Activated CD4-positive, alpha-beta T cell treated with anti-CD3 and anti-CD28 coated beads for 48 hours (primary cell): ENCODE measurements around the gene DCTD.
"Not testable (repeated sequence)": the region's sequence is repeated elsewhere in the genome, so short reads cannot be mapped to it uniquely, and the experiment has no call there.

Source experiments
- DNase-seq: peaks from one replicate; pipeline ENCODE4 v3.0.0-alpha.2; 2020

Gene DCTD

DNA sequence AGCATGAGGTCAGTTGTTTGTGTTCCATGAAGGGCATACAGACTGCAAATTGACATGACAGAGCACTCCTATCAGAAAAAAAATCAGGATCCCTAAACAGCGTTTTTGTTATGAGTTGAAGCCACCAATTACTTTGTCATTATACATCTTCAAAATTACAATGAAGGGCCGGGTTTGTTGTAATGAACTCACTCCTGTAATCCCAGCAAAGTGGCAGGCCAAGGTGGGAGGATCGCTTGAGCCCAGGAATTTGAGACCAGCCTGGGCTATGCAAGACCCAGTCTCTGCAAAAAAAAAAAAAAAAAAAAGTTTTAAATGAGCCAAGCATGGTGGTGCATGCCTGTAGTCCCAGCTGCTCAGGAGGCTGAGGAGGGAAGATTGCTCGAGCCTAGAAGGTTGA, 3.5 kb upstream of the DCTD start:
- no peak for DNase-seq

DNA sequence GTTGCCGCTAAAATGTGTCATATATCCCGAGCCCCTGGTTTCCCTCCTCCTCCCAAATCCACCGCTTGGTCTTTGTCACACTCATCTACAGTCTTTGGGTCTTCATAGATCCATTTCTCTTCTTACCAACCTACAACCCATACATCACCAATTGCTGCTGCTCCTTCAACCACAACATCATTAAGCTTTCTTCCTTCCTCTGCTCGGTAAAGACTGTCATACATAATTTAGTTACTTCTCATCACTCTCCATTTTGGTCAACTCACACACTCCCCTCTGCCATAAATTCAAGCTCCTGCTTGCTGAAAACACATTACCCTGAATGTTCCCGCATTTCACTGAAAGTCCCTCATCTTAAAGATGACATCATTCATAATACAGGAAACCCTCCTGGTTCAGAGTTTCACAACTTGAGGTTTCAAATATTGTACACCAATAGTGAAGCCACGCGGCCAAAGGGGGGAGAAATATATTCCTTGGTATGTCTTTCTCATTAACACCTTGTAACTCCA, 1.7 kb upstream of the DCTD start:
- DNase-seq, result peak; percentile 40

- DNase-seq, result no peak
Observed at GRCh38 chr4:182918044-182918607, 940 bp upstream of the DCTD start.

- DNase-seq, result peak; percentile 58
Observed at GRCh38 chr4:182916483-182917181, 554 bp downstream of the DCTD start.

DNA sequence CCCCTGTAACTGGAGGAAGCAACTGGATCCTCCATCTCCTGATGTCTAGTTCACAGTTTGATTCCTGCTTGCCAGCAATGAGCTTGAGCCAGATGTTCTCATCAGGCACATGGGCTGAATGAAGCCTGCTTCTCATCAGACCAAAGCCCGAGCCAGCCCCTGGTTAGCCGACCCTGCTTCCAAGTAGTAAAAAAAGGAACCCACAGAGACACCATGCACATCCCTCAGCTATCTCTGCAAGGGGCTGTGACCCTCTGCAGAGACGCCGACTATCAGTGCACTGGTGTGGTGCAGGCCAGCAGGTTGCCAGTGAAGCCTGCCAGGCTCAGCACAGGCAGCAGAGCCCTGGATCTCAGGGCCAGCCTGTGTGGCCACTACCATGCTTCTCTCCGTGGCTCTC, 2.8 kb downstream of the DCTD start:
- DNase-seq, result no peak

GRCh38 chr4:182913621-182914020, 3.6 kb downstream of the DCTD start:
- DNase-seq, result no peak

GRCh38 chr4:182913036-182913435, 4.2 kb downstream of the DCTD start:
- DNase-seq, result no peak

DNA sequence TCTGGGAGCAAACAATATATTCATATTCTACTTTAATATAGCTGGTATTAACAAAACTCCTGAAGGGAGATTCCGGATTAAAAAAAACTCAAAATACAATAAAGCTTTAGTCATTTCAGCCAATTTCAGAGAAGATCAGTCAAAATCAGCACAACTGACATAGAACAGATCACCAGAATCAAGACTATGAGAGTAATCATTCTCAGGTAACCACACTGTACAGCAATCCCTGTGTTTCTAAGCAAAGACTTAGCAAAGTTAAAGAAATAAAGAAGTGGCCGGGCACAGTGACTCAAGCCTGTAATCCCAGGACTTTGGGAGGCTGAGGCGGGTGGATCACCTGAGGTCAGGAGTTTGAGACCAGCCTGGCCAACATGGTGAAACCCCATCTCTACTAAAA, 9.1 kb downstream of the DCTD start:
- no peak for DNase-seq

GRCh38 chr4:182907396-182907795, 9.8 kb downstream of the DCTD start:
- no peak for DNase-seq

GRCh38 chr4:182906786-182907185, 10.4 kb downstream of the DCTD start:
- no peak for DNase-seq

DNA sequence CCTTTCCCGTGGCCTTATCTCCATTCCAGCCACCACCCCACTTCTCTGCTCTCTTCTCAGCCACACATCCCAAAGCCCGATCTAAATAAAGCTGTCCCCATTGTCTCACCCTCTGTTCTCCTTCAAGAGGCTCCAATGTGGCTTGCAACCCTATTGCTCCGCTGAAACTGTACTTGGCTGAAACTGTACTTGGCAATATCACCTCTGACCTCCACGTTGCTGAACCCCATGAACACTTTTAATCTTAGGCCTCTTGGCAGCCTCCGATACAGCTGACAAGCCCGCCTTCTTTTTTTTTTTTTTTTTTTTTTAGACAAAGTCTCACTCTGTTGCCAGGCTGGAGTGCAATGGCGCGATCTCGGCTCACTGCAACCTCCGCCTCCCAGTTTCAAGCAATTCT, 12.1 kb downstream of the DCTD start:
- no peak for DNase-seq

DNA sequence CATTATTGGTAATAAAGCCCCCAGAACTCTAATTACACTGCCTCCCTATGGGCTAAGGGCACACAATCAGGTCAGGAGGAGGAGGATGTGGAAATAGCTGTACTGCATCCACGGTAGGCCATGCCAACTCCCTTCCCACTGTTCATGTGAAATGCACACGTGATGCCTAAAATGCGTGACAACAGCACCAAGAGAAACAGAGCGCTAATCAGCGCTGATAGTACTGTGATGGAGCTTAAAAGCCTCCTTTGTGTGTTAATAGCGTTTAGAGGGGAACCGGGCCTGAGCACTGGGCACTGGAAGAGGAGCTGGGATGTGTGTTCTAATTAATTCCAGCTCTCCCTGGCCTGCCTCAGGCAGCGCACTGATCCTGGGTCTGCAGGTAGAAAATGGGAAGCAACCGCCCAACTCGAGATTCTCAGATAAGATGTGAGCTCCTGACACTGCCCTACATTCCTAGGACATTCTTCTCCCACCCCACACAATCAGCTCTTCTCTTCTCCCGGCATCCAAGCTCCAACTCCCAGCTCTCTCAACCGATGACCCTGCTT, 12.9 kb downstream of the DCTD start:
- DNase-seq, result no peak

GRCh38 chr4:182903013-182903412, 14.2 kb downstream of the DCTD start:
- no peak for DNase-seq

DNA sequence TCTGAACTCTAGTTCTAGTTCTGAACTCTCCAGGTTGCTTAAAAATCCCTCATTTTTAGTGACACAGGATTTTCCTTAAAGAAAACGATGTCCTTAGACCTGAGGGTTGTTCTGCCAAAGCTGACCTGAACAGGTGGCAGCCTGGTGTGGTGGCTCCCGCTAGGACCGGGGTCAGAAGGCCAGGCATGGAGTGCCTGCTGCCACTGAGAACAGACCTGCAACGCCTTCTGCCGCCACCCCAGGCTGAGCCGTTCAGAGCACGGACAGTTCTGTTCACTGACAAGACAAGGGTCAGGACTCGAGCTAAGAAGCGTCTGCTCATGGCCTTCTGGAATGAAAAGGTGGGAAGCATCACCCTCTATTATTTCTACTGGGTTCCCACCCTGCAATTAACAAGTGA, 15.8 kb downstream of the DCTD start:
- DNase-seq, result no peak

GRCh38 chr4:182900021-182900420, 17.2 kb downstream of the DCTD start:
- DNase-seq, result not testable (repeated sequence)

DNA sequence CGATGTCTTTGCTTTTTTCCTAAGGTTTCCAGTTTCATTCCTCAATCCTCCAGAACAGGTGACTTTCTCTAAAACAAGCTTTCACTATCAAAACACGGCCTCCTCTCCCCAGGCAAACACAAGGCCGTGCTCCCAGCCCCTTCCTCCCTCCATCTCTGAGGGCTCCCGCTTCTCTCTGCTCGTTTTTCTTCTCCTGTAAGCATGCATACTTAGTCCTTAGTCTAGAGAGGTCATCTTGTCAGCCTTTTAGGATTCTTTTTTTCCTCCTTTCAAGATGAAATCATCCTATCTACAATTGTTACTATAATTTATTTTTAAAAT, 18.7 kb downstream of the DCTD start:
- DNase-seq, result no peak

DNA sequence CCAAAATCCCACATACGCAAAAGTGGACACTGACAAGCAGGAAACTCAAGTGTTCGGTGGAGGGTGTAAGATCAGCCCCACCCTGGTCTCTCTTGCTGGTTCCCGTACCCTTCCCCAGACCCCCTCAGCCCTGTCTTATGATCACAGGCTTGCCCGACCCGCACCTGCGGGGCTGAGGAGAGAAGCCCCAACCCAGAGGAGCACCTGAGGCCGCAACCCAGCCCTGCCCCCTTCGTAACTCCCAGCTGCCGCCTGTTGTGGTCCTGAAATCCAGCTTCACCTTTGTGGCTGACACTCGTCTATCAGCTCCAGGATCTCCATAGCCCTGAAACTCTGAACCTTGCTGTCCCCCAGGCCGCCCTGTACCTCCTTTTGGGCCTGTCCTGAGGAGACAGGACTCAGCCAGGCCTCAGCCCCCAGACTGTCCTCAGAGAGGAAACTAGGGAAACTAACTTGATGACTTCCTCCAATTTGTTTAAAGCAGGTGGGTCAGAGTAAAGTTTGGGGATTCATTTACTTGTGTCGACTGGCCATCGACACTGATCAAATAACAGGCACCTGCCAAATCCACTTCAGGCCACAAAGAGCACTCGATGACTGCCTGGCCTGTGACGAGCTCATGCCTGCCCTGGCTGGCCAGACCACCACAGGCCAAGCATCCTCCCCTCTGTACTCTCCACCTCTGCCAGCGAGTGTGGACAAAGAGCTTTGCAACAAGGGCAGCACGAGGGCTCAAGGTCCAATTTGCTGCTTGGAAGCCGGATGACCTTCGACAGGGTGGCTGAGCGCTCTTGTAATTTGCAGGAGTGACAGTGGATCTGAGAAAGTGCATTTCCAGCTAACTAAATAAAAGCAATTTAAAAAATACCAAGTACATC, 19.3 kb downstream of the DCTD start:
- DNase-seq, result no peak

- no peak for DNase-seq
Observed at GRCh38 chr4:182896421-182896820, 20.8 kb downstream of the DCTD start.

GRCh38 chr4:182895791-182896292, 21.3 kb downstream of the DCTD start:
- no peak for DNase-seq

GRCh38 chr4:182894681-182895275, 22.4 kb downstream of the DCTD start:
- DNase-seq, result no peak

- DNase-seq, result no peak
Observed at GRCh38 chr4:182893474-182894080, 23.6 kb downstream of the DCTD start.

- DNase-seq, result no peak
Observed at GRCh38 chr4:182893047-182893446, 24.1 kb downstream of the DCTD start.

- DNase-seq, result no peak
Observed at GRCh38 chr4:182890202-182890601, 27.0 kb downstream of the DCTD start.
